H1 (cell line): ENCODE results near the gene ARHGAP28. TPM values are rescaled to one million over a fixed set of nuclear protein-coding genes. Genes with fewer than 3 reads are reported as not detected.

ENCODE experiments used
- CTCF ChIA-PET: fragments of 300-600 bp; sonication (Branson Sonifier 250); formaldehyde crosslinking; loops from one replicate; lab custom pipeline; 2021; ENCODE audit not compliant: partially characterized antibody; lab: Charles Lee
- POLR2A ChIA-PET: fragments of 300-600 bp; sonication (Branson Sonifier 250); formaldehyde crosslinking; loops from one replicate; lab custom pipeline; 2021; ENCODE audit warnings: inconsistent platforms; ENCODE audit not compliant: partially characterized antibody; lab: Charles Lee
- DNase-seq, 2 experiments: peaks; one replicate each; pipeline versions ENCODE4 v3.0.0 to v3.0.0-alpha.2; 2010 to 2022; ENCODE audit warnings: low spot score in 2 of 2, low read depth in 1 of 2, mixed read lengths in 1 of 2
- FAIRE-seq: peaks from 2 replicates; lab custom pipeline; 2011; peaks lifted over from hg19 to GRCh38; lab: Jason Lieb, UNC
- H2AFZ ChIP-seq: 2 replicates; pipeline ENCODE4 v1.8.1; 2012; ENCODE audit warnings: low read length, inconsistent platforms
- H2AK5ac ChIP-seq: 2 replicates; pipeline ENCODE4 v1.6.1; 2013; ENCODE audit warnings: low read depth, low read length
- H2BK120ac ChIP-seq: replicated peaks from 2 replicates; pipeline ENCODE3; 2013; ENCODE audit warnings: low read depth, low read length, inconsistent platforms
- H2BK12ac ChIP-seq: 2 replicates; pipeline ENCODE4 v1.6.1; 2013; ENCODE audit warnings: low read depth, low read length
- H2BK15ac ChIP-seq: 2 replicates; pipeline ENCODE4 v1.6.1; 2013; ENCODE audit warnings: low read length
- H2BK20ac ChIP-seq: 2 replicates; pipeline ENCODE4 v1.6.1; 2013; ENCODE audit warnings: low read length
- H2BK5ac ChIP-seq: 2 replicates; pipeline ENCODE4 v1.6.1; 2013; ENCODE audit warnings: low read depth, low read length
- H3K14ac ChIP-seq: 2 replicates; pipeline ENCODE4 v1.6.1; 2013; ENCODE audit warnings: inconsistent platforms; ENCODE audit not compliant: insufficient read length
- H3K18ac ChIP-seq: 2 replicates; pipeline ENCODE4 v1.6.1; 2013; ENCODE audit warnings: low read length; ENCODE audit errors: extremely low read depth
- H3K23ac ChIP-seq: 2 replicates; pipeline ENCODE4 v1.6.1; 2013; ENCODE audit warnings: inconsistent platforms; ENCODE audit not compliant: insufficient read length
- H3K23me2 ChIP-seq: 2 replicates; pipeline ENCODE4 v1.6.1; 2013; ENCODE audit warnings: low read depth, low read length
- H3K27ac ChIP-seq: 2 replicates; pipeline ENCODE4 v1.6.1; 2011; ENCODE audit warnings: low read depth, low read length, inconsistent platforms
- H3K27me3 ChIP-seq, 4 experiments: replicated peaks in 1 of 4; 1 replicate in 1 of 4; 2 replicates in 3 of 4; pipeline versions ENCODE4 v1.6.1 to v1.8.1; 2011 to 2013; ENCODE audit warnings: low read length in 3 of 4, mild to moderate bottlenecking in 3 of 4, inconsistent platforms in 2 of 4, mixed read lengths in 2 of 4, moderate library complexity in 1 of 4; ENCODE audit not compliant: control insufficient read depth in 3 of 4, insufficient read depth in 3 of 4; ENCODE audit errors: extremely low read depth in 1 of 4
- H3K36me3 ChIP-seq, 4 experiments: 2 replicates each; pipeline versions ENCODE4 v1.6.1 to v1.8.1; 2011 to 2013; ENCODE audit warnings: mild to moderate bottlenecking in 4 of 4, low read length in 3 of 4, moderate library complexity in 2 of 4, control low read depth in 1 of 4, inconsistent platforms in 1 of 4; ENCODE audit not compliant: insufficient read depth in 4 of 4, control insufficient read depth in 2 of 4
- H3K4ac ChIP-seq: replicated peaks from 2 replicates; pipeline ENCODE3; 2013; ENCODE audit warnings: low read length, low read depth, mixed read lengths, inconsistent platforms; ENCODE audit not compliant: insufficient read length
- H3K4me1 ChIP-seq, 4 experiments: replicated peaks in 1 of 4; 1 replicate in 1 of 4; 2 replicates in 3 of 4; pipeline versions ENCODE4 v1.6.1 to v1.8.1; 2011 to 2013; ENCODE audit warnings: low read length in 3 of 4, inconsistent platforms in 2 of 4, mixed read lengths in 1 of 4; ENCODE audit not compliant: insufficient read depth in 4 of 4, control insufficient read depth in 3 of 4
- H3K4me2 ChIP-seq, 2 experiments: 2 replicates each; pipeline versions ENCODE4 v1.6.1 to v1.8.1; 2011 to 2013; ENCODE audit warnings: low read depth in 2 of 2, low read length in 2 of 2, control low read depth in 1 of 2, inconsistent platforms in 1 of 2, mild to moderate bottlenecking in 1 of 2; ENCODE audit not compliant: insufficient read depth in 1 of 2
- H3K4me3 ChIP-seq, 4 experiments: fragments of 200-600, 300-600 bp in 1 of 4; sonication (generic), shearing (Covaris generic), sonication (Bioruptor Twin) in 1 of 4; 2 replicates each; pipeline versions ENCODE4 v1.5.1 to v1.8.1; 2011 to 2016; ENCODE audit warnings: low read length in 4 of 4, low read depth in 3 of 4, control low read depth in 2 of 4, inconsistent platforms in 2 of 4, mild to moderate bottlenecking in 2 of 4, mixed read lengths in 1 of 4, moderate library complexity in 1 of 4; ENCODE audit not compliant: insufficient read depth in 2 of 4; ENCODE audit errors: extremely low read depth in 1 of 4
- H3K56ac ChIP-seq: replicated peaks from 2 replicates; pipeline ENCODE3; 2013; ENCODE audit warnings: low read depth, mild to moderate bottlenecking, mixed read lengths, low read length, inconsistent platforms; ENCODE audit not compliant: insufficient read length
- H3K79me1 ChIP-seq: 2 replicates; pipeline ENCODE4 v1.6.1; 2013; ENCODE audit warnings: low read depth, low read length, control low read depth
- H3K79me2 ChIP-seq, 2 experiments: 2 replicates each; pipeline versions ENCODE4 v1.6.1 to v1.8.1; 2012 to 2013; ENCODE audit warnings: low read length in 2 of 2, mild to moderate bottlenecking in 2 of 2, inconsistent platforms in 1 of 2; ENCODE audit not compliant: insufficient read depth in 2 of 2, control insufficient read depth in 1 of 2
- H3K9ac ChIP-seq, 4 experiments: replicated peaks in 1 of 4; 1 replicate in 1 of 4; 2 replicates in 3 of 4; pipeline versions ENCODE4 v1.6.1 to v1.8.1; 2011 to 2013; ENCODE audit warnings: low read depth in 3 of 4, low read length in 3 of 4, control low read depth in 2 of 4, mild to moderate bottlenecking in 2 of 4, moderate library complexity in 2 of 4, inconsistent platforms in 1 of 4; ENCODE audit errors: extremely low read depth in 1 of 4
- H3K9me3 ChIP-seq, 2 experiments: 2 replicates each; pipeline versions ENCODE4 v1.6.1 to v1.8.1; 2012 to 2013; ENCODE audit warnings: mild to moderate bottlenecking in 2 of 2, moderate library complexity in 2 of 2, control low read depth in 1 of 2, inconsistent platforms in 1 of 2, low read depth in 1 of 2, low read length in 1 of 2, mixed read lengths in 1 of 2; ENCODE audit not compliant: insufficient read depth in 2 of 2
- H4K20me1 ChIP-seq, 2 experiments: replicated peaks in 1 of 2; 2 replicates each; pipeline versions ENCODE3 to v1.8.1; 2011 to 2013; ENCODE audit warnings: inconsistent platforms in 2 of 2, low read length in 2 of 2, mild to moderate bottlenecking in 1 of 2; ENCODE audit not compliant: insufficient read depth in 2 of 2, control insufficient read depth in 1 of 2
- H4K5ac ChIP-seq: 2 replicates; pipeline ENCODE4 v1.6.1; 2013; ENCODE audit warnings: low read length, low read depth, mixed read lengths, inconsistent platforms; ENCODE audit not compliant: insufficient read length
- H4K8ac ChIP-seq: 2 replicates; pipeline ENCODE4 v1.8.0; 2013; ENCODE audit warnings: mild to moderate bottlenecking, moderate library complexity, low read length, inconsistent platforms; ENCODE audit not compliant: insufficient read depth; ENCODE audit errors: extremely low read depth
- H4K91ac ChIP-seq: replicated peaks from 2 replicates; pipeline ENCODE3; 2013; ENCODE audit warnings: low read length, mixed read lengths, inconsistent platforms; ENCODE audit not compliant: insufficient read length
- EGR1 ChIP-seq: IDR thresholded peaks from 2 replicates; pipeline ENCODE4 v1.6.1; 2011; ENCODE audit warnings: low read depth, low read length, borderline replicate concordance
- JUND ChIP-seq: IDR thresholded peaks from 2 replicates; pipeline ENCODE4 v1.6.1; 2011; ENCODE audit warnings: mild to moderate bottlenecking, improper control_type of control experiment, low read length
- RAD21 ChIP-seq, 2 experiments: IDR thresholded peaks in 1 of 2; conservative IDR thresholded peaks in 1 of 2; 2 replicates each; pipeline ENCODE4 v1.6.1; 2011; ENCODE audit warnings: low read depth in 2 of 2, low read length in 2 of 2, improper control_type of control experiment in 1 of 2, inconsistent platforms in 1 of 2, mild to moderate bottlenecking in 1 of 2, moderate library complexity in 1 of 2
- RXRA ChIP-seq: IDR thresholded peaks from 2 replicates; pipeline ENCODE4 v1.6.1; 2011; ENCODE audit warnings: low read depth, mild to moderate bottlenecking, low read length, moderate library complexity; ENCODE audit not compliant: insufficient read depth
- SP2 ChIP-seq: IDR thresholded peaks from 2 replicates; pipeline ENCODE4 v1.6.1; 2012; ENCODE audit warnings: mild to moderate bottlenecking, low read length, inconsistent platforms
- TEAD4 ChIP-seq: IDR thresholded peaks from 2 replicates; pipeline ENCODE4 v1.6.1; 2012; ENCODE audit warnings: low read depth, low read length, inconsistent platforms, mixed read lengths
- YY1 ChIP-seq: IDR thresholded peaks from 2 replicates; pipeline ENCODE4 v1.6.1; 2011; ENCODE audit warnings: low read depth, mild to moderate bottlenecking, low read length
- ZNF274 ChIP-seq: IDR thresholded peaks from 2 replicates; pipeline ENCODE4 v1.7.0; 2012; ENCODE audit warnings: low read length, borderline replicate concordance; ENCODE audit errors: extremely low read depth
- WGBS, 2 experiments: shearing (Covaris generic) in 1 of 2; methylation state at CpG; one replicate each; pipeline versions ENCODE4 v1.1.6 to v1.1.7; 2013 to 2015; ENCODE audit warnings: low lambda C conversion rate in 2 of 2, mixed read lengths in 2 of 2, inconsistent platforms in 1 of 2, low coverage in 1 of 2, missing lambda C conversion rate in 1 of 2; ENCODE audit not compliant: insufficient replicate concordance in 2 of 2, insufficient coverage in 1 of 2, insufficient read length in 1 of 2; ENCODE audit errors: extremely low coverage in 1 of 2, missing lambda C conversion rate in 1 of 2; 5-methylcytosine and 5-hydroxymethylcytosine counted together
- polyA plus RNA-seq, 7 experiments: library from polyadenylated mRNA; depleted of rRNA in 3 of 7; stranded (reverse) in 5 of 7; unstranded in 2 of 7; fragments of >200 nt in 5 of 7; fragments of 200-250 nt in 2 of 7; gene quantifications; 1 replicate in 5 of 7; 2 replicates in 1 of 7; 4 replicates in 1 of 7; pipeline versions ENCODE4 v1.2.1 to v1.2.3, GENCODE V29; 2011 to 2013; ENCODE audit warnings: missing spikeins in 2 of 7, mixed read lengths in 2 of 7
- total RNA-seq: library from RNA; stranded (reverse); fragmentation: NEBNext Ultra II Directional; extraction: Animal tissue kit (Norgen Biotek cat#: 25700); gene quantifications from 2 replicates; pipeline ENCODE4 v1.2.1, GENCODE V29; 2021

Gene ARHGAP28
- total and polyA plus RNA-seq, 2 of the 8 experiments (the other 6 are each of a cell fraction or from before 2014, with no cell fraction given), result 2.9 to 14.4 TPM

- no peak overlapping the region for H3K56ac ChIP-seq
- no peak overlapping the region for H2AFZ ChIP-seq
- no peak overlapping the region for H2BK20ac ChIP-seq
- ChIA-PET POLR2A (no interaction called here), CTCF (no interaction called here)
- H4K5ac ChIP-seq, result no peak overlapping the region
- no peak overlapping the region for H2BK120ac ChIP-seq
- H2AK5ac ChIP-seq, result no peak overlapping the region
- no peak overlapping the region for H2BK15ac ChIP-seq
- no peak overlapping the region for H3K18ac ChIP-seq
- H3K79me2 ChIP-seq, result no peaks in the 10 kb centered on the region
- no peak for DNase-seq
- no peak overlapping the region for H3K4me2 ChIP-seq
- peaks cover 2 to 4% of the 10 kb centered on the region in 2 experiments for H4K20me1 ChIP-seq
- no peak overlapping the region for H3K23ac ChIP-seq
- no peaks in the 10 kb centered on the region for H3K27me3 ChIP-seq
- no peak overlapping the region for H3K14ac ChIP-seq
- no peak overlapping the region for H2BK12ac ChIP-seq
- H3K36me3 ChIP-seq, result peaks cover 9 to 50% (median 36%) of the 10 kb centered on the region in 4 experiments
- no peak overlapping the region for H3K27ac ChIP-seq
- 96% methylated on average over 9 of the region's 9 CpGs; no CpG with 5 or more reads in 1 of the 2 experiments for WGBS, 2 experiments
- H3K4ac ChIP-seq, result no peak overlapping the region
- H4K91ac ChIP-seq, result no peak overlapping the region
- no peaks in the 10 kb centered on the region for H3K23me2 ChIP-seq
- FAIRE-seq, result no peak
- no peak overlapping the region for H3K9ac ChIP-seq
- H3K4me3 ChIP-seq, result no peak overlapping the region
- no peak overlapping the region for H4K8ac ChIP-seq
- H3K4me1 ChIP-seq, result no peaks in the 10 kb centered on the region
- 0 out of 4 replicates have a peak, but pooled peaks cover 0 to 10% of the 10 kb centered on the region in 2 experiments for H3K9me3 ChIP-seq
- no peaks in the 10 kb centered on the region for H3K79me1 ChIP-seq
- H2BK5ac ChIP-seq, result no peak overlapping the region
- no peak for TF ChIP-seq SP2
- TF ChIP-seq TEAD4, result no peak
- TF ChIP-seq EGR1, result no peak
- no peak for TF ChIP-seq RXRA
- TF ChIP-seq ZNF274, result no peak
- no peak for TF ChIP-seq JUND
- TF ChIP-seq YY1, result no peak
- TF ChIP-seq RAD21 (IDR thresholded peaks at IDR 0.05 in 1 of 2, conservative IDR thresholded peaks at IDR 0.05 in 1 of 2; ENCODE audit: low read depth in 2 of 2, low read length in 2 of 2), result no peak
Observed at GRCh38 chr18:6961331-6961730, 231.8 kb downstream of the ARHGAP28 start.
